Activated T-cell treated with anti-CD3 and anti-CD28 coated beads for 48 hours (primary cell): ENCODE measurements around the gene JPH2.
"Not testable (repeated sequence)": the region's sequence is repeated elsewhere in the genome, so short reads cannot be mapped to it uniquely, and the experiment has no call there.

ENCODE experiments used
- DNase-seq: peaks from one replicate; pipeline ENCODE4 v3.0.0-alpha.2; 2020; ENCODE audit warnings: low read depth

JPH2 gene

DNA sequence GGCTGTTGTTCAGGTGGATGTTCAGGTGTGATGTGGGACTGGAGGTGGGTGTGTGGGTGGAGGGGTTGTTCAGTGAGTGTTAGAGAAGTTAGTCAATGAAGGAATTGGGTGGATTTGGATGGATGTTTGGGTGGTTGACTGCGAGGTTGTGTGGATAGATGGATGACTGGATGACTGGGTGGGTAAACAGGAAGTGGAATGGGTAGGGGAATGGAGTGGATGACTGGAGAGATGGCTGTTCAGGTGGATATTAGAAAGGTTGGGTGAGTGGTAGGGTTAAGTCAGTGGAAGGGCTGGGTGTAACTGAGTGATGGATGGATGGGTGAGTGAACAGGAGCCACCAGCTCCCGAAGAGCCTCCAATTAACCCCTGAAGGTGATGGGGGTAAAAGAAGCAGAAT lies 27.9 kb downstream of the JPH2 start:
- no peak for DNase-seq

DNA sequence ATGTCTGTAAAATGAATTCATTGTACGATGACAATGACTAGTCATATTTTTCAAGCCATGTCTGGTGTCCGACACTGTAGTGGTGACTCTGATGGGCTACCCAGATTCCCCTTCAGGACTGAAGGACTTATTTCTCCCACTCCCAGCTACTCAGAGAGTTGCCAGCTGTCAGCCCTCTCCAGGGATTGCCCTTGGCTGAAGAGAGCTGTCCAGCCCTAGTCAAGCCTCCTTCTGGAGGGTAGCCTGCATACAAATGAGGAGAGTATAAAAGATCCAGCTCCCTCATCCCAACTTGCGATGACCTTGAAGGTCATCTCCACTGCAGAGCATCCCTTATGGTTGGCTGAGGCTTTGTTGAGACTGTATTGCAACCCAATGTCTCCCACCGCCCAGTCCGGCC lies 29.9 kb downstream of the JPH2 start:
- DNase-seq: no peak

DNA sequence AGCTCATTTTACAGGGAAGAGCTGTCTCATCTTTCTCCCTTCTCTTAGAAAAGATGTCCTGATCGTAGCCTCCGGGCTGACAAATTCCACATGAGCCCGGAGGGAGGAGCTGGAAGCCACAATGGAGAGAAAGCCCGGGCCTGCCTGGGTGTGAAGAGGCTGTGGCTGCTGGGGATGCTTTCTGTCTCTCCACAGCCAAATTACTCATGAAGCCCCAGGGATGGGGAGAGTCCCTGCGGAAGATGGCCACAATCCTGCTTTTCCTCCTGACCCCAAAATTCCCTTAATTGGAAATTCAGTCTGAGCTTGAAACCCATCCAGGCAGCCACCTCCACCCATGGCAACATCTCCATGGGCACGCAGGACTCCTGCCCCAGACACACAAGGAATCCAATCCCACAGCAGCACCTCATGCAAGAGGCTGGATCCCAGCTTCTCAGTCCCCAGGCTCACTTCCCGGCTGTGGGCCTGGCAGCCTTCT lies 32.4 kb downstream of the JPH2 start:
- no peak for DNase-seq

DNA sequence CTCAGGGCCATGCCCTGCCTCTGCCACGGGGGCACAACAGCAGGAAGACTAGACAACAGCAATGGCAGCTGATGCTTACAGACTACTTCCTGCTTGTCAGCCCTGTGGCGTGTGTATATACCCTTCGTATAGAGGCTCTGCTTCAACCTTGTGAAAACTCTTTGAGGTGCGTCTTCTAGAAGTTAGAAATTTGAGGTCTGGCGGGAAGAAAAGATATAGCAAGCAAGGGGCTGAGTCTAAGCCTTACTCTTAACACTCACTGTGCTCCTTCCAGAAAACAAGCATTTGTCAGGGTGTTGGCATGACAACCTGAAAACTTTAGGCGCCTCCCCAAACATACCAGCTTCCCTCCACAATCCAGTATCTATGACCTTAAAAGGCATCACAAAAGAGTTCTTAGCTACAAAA lies 33.3 kb downstream of the JPH2 start:
- no peak for DNase-seq

DNA sequence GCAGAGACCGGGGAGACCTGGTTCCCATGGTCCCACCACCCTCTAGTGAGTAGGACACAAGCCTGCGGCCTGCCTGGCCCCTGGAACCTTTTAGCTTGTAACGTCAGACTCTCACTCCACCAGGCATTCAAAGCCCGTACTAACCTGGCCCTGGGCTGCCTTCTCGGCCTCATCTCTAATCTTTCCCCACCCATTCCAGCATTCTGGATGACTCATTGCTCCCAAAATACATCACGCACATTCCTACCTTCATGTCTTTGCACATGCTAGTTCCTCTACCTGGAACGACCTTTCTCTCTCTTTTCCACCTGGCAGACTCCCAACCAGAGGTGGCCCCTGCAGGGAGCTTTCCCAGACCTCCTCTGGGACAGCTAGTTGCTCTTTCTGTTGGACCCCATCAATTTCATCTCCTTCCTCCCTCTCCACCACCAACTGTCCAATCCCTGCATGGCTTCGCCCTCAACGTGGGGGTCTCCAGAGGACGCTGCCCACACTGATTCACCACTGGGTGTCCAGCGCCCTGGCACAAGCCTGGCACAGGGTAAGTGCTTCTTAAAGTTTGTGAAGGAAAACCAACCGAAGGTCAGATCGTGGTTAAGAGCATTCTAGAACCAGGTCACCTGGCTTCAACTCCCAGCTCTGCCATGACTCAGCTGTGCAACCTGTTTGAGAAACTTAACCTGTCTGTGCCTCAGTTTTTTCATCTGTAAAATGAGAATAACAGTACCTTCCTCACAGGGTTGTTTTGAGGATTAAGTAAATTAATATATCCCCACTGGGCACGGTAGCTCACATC lies 35.2 kb downstream of the JPH2 start:
- DNase-seq: no peak

DNA sequence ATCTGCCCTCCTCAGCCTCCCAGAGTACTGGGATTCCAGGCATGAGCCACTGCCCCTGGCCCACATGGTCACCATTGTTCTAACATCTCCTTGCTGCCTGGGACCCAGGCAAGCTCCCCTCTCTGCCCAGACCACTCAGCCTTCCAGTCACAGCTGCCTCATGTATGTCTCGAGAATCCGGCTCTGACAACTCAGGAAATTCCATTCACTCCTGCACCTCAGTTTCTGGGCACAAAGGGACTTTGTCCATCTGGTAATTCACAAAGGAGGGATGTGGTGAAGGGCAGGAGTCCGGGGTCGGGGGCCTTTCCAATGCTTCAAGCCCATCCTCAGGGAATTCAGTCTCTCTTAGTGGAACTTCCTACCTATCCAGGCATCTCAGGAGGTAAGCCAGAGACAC lies 40.7 kb downstream of the JPH2 start:
- no peak for DNase-seq

DNA sequence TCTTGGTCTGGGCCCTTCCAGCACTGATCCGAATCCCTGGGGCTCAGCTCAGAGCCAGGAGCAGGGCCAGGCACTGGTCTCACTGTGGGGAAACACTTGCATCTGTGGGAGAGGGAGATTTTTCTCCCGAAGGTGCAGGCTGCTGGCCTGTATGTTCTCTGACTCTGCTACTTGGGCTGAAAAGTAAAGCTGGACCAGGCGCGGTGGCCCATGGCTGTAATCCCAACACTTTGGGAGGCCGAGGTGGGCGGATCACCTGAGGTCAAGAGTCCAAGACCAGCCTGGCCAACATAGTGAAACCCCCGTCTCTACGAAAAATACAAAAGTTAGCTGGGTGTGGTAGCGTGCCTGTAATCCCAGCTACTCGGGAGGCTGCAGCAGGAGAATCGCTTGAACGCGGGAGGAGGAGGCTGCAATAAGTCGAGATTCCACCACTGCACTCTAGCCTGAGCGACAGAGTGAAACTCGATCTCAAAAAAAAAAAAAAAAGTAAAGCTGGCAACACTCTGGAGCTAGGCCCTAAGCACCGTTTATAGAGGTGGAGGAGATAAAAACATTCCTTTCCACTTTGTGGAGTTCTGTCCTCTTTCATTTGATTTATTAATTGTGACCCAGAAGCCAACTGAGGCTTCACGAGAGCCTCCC lies 41.7 kb downstream of the JPH2 start:
- no peak for DNase-seq

DNA sequence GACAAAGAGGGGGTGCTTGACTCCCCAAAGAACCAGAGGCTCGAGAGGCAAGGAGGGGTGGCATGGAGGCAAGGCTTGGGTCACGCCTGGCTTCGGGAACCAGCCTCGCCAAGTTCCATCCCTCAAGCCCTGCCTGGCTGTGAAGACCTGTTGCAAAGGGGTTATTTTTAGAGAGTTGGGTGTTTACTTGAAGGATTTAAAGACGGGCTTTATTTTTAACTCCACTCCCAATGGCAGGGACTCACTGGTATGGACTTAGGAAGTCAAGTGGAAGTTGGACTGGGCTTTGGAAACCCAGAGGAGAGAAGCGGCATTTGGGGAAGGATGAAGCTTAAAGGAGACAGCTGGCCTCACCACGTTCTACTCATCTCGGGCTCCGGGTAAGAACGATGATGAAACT lies 43.1 kb downstream of the JPH2 start:
- DNase-seq: no peak

DNA sequence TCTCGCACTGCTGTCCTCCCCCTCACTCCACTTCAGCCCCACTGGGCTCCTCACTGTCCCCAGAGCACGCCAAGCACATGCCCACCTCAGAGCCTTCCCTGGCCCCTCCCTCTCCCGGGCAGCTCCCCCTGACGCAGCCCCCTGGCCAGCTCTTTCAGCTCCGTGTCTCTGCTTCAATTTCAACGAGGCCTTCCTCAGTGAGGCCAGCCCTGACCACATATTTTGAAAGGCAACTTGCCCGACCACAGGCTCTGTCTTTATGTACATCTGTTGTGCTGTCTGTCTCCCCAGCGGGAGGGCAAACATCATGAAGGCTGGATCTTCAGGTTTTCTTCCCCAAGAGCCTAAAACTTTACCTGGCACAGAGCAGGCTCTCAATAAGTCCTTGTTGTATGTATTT lies 44.6 kb downstream of the JPH2 start:
- DNase-seq: no peak

DNA sequence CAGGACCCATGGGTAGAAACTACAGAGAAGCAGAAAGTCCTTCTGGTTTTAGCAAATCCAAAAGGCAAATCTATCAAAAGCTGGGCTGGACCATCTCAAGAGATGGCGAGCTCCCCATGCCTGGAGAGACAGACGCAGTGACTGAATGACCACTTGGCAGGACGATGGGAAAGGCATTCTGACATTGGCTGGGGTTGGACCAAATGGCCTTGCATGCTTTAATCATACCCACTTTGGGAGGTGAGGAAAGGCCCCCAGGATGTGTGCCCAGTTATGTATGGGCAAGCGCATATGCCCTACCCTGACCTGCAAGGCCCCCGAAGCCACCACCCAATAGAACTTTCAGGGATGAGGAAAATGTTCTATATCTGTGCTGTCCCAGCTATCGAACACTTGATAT lies 45.1 kb downstream of the JPH2 start:
- DNase-seq: no peak

DNA sequence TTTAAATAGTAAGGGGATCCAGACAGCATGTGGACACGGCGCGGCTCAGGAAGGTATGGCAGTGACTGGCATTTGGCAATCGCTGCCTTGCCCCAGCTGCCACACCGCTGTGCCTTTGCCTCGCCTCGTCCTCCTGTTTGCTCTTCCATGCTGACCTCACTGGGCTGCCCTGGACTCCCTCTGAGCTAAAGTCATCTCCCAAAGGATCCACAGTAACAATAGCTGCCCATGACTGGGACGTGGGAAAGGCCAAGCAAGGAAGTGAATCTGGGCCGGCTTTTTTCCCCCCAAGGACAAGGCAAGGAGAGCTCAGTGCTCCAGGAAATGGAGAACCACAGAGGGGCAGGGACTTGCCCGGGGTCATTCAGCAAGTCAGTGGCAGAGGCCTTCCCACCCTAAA lies 48.1 kb downstream of the JPH2 start:
- no peak for DNase-seq

DNA sequence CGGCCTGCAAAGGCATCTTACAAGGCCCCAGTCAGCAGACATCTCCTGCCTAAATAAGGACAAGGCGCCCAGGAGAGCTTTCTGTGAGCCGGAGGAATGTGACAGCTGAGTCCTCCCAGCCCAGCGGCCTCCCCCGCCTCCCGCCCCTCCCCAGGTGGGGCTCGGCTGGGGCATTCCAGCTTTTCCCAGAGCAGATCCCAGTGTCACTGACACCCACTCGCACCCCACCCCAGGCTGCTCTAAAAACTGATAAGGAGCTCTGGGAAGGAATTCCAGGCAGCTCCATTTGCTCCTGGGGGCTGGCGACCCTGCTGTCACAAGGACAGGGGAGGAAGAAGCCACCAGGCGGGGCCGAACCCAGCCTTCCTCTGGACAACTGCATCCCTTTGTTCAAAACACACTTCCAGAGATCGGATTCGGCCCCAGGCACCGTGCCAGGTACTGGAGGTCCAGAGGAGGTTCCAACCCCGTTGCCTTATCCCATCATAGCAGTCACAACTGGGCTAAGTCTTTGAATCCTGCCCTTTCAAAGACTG lies 49.7 kb downstream of the JPH2 start:
- DNase-seq: no peak

DNA sequence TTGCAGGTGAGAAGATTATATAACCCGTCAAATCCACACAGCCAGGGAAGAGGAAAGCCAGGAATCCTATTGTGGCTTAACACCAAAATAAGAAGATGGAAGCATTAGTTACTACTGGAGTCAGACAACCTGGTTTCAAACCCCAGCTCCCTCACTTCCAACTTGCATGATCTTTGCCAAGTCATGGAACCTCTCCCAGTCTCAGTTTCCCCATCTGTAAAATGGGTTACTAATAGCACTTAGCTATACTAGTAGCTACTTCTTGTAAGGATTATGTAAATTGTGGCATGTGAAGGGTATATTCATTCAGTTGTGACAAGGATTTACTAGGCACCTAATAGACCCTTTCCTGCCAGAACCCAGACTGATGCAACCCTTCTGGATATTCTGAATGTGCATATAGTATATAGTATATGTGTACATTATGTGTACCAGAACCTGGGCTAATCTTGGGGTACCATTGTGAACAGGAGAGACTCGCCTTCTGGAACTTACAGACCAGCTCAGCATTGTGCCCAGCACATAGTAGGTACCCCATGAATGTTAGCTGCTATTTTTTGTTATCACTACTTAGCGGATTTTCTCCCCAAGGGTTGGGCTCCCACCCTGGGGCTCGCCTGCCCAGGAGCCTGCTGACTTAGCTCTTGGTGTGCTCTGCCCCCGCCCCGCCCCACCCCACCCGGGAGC lies 50.3 kb downstream of the JPH2 start:
- no peak for DNase-seq

DNA sequence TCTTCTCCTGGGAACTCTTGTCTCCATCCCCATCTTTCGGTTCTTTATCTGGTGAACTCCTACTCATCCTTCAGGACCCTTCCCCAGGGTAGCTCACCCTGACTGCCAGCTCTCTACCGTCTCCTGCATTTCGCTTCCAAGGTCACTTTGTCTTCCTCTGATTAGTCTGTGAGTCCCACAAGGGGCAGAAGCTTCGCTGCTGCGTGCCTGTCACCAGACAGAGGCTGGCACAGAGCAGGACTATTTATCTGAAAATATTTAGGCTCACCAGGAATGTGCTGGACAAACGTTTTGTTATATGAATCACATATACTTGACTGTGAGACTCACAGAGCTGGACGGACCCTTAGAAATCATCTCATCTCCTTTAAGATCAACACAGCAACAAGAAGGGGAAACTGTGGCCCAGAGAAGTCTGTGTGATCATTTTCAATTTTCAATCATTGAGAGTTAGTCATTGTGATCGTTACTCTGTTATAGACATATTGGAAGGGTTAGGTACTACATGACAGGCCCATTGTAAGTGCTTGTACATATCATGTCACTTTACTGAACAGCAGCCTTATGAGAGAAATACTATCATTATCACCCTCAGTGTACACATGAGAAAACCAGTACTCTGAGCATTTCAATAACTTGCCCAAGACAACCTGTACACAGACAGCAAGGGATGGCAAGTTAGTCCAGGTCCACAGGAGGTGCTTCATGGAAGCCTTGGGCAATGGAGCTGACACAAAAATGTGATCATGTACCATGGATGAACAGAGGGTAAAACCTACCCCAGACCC lies 51.4 kb downstream of the JPH2 start:
- no peak for DNase-seq

DNA sequence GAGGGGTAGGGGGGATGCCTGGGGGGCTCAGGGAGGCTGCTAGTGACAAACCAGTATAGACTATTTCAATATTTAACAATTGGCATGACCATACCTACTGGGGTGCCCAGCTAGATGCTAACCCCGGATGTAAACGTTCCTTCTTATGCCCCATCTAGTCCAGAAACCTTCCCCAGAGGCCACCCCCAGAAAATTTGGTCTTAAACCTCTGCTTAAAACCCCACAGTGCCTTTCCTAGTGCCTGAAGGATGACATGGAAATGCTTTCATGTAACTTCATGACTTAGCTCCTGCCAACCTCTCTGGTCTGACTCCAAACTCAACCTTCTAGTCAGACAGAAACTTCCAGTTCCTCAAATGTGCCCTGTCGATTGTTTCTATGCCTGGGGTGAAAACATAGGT lies 52.0 kb downstream of the JPH2 start:
- no peak for DNase-seq

DNA sequence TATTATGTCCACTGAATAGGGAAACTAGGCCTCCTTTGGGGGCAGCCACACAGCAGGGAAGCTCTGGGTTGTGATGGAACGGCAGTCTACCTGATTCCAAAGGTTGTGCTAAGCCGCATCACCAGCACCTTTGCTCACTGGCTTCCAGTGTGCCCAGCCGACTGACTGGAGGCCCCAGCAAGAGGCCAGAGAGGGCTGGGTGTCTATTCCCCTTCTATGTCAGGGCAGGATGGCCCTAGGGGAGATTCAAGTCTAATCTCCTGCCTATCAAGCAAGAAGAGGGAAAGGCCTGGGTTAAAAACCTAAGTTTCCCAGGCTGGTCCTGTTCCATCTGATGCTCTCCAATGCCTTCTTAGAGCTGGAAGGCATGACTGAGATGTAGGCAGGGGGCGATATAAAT lies 53.6 kb downstream of the JPH2 start:
- DNase-seq: no peak

DNA sequence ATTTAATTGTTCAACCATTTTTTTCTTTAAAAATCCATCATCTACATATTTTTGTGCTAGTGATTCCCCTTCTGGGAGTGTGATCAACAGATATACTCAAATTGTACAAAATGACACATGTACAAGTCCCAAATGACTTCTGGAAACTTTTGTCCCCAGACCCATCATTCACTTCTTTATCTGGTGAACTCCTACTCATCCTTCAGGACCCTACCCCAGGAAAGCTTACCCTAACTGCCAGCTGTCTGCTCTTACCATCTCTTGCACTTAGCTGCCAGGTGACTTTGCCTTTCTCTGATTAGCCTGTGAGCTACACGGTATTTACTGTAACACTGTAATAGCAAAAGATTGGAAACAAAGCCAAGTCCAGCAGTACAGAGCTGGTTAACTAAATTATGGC lies 55.3 kb downstream of the JPH2 start:
- no peak for DNase-seq

DNA sequence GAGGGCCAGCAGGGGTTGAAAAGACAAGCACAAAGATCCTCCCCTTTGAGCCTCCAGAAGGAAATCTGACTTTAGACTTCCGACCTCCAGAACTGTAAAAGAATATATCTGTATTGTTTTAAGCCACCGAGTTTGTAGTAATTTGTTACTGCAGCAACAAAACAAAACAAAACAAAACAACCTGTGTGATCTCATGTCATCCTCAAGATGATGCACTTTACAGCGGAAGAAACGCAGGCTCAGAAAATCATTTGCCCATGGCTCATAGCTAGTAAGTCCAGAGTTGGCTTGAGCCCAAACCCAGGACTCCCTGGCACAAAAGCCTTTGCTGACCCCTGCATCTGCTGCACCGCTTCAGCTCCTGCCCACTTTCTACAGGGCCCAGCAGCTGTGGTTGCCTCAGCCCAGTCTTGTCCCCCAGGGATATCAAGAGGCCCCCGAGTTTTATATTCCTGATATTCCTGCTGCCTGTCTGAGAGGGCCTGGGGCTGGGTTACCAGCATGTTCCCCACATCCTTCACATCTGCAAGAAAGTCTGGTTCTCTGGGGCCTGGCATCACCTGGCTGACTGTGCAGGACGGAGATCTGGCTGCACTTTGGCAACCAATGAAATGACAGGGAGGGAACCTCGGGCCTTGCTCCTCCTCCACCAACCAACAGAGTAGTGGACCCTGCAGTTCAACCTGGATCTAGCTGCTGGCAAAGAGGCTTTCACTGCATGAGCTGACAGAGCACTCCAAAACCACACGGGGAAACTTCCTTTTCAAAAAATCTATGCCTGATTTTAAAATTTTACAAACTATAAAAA lies 56.9 kb downstream of the JPH2 start:
- no peak for DNase-seq

DNA sequence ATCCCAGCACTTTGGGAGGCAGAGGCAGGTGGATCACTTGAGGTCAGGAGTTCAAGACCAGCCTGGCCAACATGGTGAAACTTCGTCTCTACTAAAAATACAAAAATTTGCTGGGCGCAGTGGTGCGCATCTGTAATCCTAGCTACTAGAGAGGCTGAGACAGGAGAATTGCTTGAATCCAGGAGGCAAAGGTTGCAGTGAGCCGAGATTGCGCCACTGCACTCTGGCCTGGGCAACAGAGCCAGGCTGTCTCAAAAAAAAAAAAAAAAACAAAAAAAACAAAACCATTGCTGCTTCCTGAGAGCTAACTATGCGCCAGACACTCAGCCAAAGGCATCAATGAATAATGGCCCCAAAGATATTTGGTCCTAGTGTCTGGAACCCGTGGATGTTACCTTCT lies 57.7 kb downstream of the JPH2 start:
- not testable (repeated sequence) for DNase-seq

DNA sequence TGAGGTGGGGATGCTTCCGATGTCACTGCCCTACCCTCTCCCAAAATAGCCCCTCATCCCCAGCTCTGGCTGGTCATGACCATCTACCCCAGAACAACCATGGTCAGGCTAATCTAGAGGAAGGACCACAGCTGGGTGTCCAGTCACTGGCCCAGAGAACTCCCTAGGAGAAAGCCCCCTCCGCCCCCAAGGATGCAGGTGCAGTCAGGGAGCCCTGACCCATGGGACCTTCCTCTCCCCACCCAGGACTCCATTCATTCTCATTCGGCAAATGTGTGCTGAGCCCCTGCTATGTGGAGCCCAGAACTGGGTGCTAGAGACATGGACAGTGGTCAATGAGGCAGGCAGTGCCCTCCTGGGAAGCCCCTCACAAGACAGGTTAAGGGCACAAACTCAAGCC lies 60.5 kb downstream of the JPH2 start:
- DNase-seq: no peak
